Caco-2 (cell line): ENCODE data around the gene TBC1D12. TPM values are rescaled to one million over a fixed set of nuclear protein-coding genes. Genes with fewer than 3 reads are reported as not detected.

Source experiments
- BruUV-seq: library from RNA; stranded (reverse); fragments of 400-500 nt; replicated peaks from 2 replicates; lab custom pipeline; 2021; lab: Mats Ljungman, UMichigan
- CTCF ChIA-PET: fragments of 300-600 bp; sonication (Branson Sonifier 250); formaldehyde crosslinking; loops from one replicate; lab custom pipeline; 2022; ENCODE audit warnings: antibody characterized with exemption; lab: Charles Lee
- POLR2A ChIA-PET: fragments of 300-600 bp; sonication (Branson Sonifier 250); formaldehyde crosslinking; loops from one replicate; lab custom pipeline; 2022; ENCODE audit warnings: antibody characterized with exemption; lab: Charles Lee
- DNase-seq, 2 experiments: peaks; one replicate each; pipeline versions ENCODE4 v3.0.0 to v3.0.0-alpha.2; 2020 to 2022
- H3K27me3 ChIP-seq: replicated peaks from 2 replicates; pipeline ENCODE4 v1.6.0; 2011; ENCODE audit warnings: low read length; ENCODE audit not compliant: control insufficient read depth, insufficient read depth
- H3K36me3 ChIP-seq: 2 replicates; pipeline ENCODE4 v1.5.1; 2011; ENCODE audit warnings: low read length; ENCODE audit not compliant: control insufficient read depth, insufficient read depth
- H3K4me1 ChIP-seq: fragments of 250-450 bp; sonication (Bioruptor Pico); 2 replicates; pipeline ENCODE4 v1.5.1; 2020; ENCODE audit warnings: mild to moderate bottlenecking
- H3K4me3 ChIP-seq: 2 replicates; pipeline ENCODE4 v1.5.1; 2011; ENCODE audit warnings: low read depth, mild to moderate bottlenecking, control low read depth, low read length
- H3K9me3 ChIP-seq: fragments of 250-450 bp; sonication (Bioruptor Pico); 2 replicates; pipeline ENCODE4 v1.5.1; 2020; ENCODE audit warnings: mild to moderate bottlenecking, moderate library complexity
- H3K27ac Mint-ChIP-seq: one replicate; pipeline ENCODE4 v1.8.0; 2022; ENCODE audit warnings: mixed read lengths; ENCODE audit not compliant: unreplicated experiment
- H3K27me3 Mint-ChIP-seq: one replicate; pipeline ENCODE4 v1.8.0; 2022; ENCODE audit warnings: mixed read lengths; ENCODE audit not compliant: insufficient read depth, unreplicated experiment
- H3K36me3 Mint-ChIP-seq: one replicate; pipeline ENCODE4 v1.8.0; 2022; ENCODE audit warnings: mild to moderate bottlenecking, mixed read lengths; ENCODE audit not compliant: insufficient read depth, unreplicated experiment
- H3K4me1 Mint-ChIP-seq: one replicate; pipeline ENCODE4 v1.8.0; 2022; ENCODE audit warnings: low read depth, mixed read lengths; ENCODE audit not compliant: unreplicated experiment
- H3K4me3 Mint-ChIP-seq: one replicate; pipeline ENCODE4 v1.8.0; 2022; ENCODE audit warnings: mild to moderate bottlenecking, moderate library complexity, mixed read lengths; ENCODE audit not compliant: unreplicated experiment
- H3K9me3 Mint-ChIP-seq: one replicate; pipeline ENCODE4 v1.8.0; 2022; ENCODE audit warnings: mixed read lengths; ENCODE audit not compliant: unreplicated experiment
- intact Hi-C: fragments of 100-400 bp; cut with micrococcal nuclease; formaldehyde crosslinking; loops from one replicate; pipeline ENCODE4 v1.10.0; 2022; ENCODE audit not compliant: unreplicated experiment
- total RNA-seq: library from RNA; stranded (reverse); gene quantifications from 2 replicates; pipeline ENCODE4 v1.2.3, GENCODE V29; 2022
- TF ChIP-seq, protein P1 (sequence below), 2 experiments: fragments of 200-600 bp in 1 of 2; IDR thresholded peaks; 1 replicate in 1 of 2; 2 replicates in 1 of 2; pipeline versions ENCODE4 v1.5.1 to v1.8.0; 2011 to 2022; ENCODE audit warnings: antibody characterized with exemption in 1 of 2, control low read depth in 1 of 2, inconsistent platforms in 1 of 2, low read depth in 1 of 2, low read length in 1 of 2, mild to moderate bottlenecking in 1 of 2, moderate library complexity in 1 of 2; ENCODE audit not compliant: insufficient read depth in 1 of 2, severe bottlenecking in 1 of 2, unreplicated experiment in 1 of 2

TBC1D12 gene
- total RNA-seq, 1 experiment from 2014 or later = 32.1 TPM

DNA sequence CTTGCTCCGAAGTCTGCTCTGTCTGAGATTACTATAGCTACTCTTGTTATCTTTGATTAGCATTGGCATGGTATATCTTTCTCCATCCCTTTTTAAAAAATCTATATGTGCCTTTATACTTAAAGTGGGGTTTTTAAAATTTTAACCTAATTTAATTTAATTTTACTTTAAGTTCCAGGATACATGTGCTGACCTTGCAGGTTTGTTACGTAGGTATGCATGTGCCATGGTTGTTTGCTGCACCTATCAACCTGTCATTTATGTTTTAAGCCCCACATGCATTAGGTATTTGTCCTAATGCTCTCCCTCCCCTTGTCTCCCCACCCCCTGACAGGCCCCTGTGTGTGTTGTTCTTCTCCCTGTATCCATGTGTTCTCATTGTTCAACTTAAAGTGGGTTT, 54.6 kb downstream of the TBC1D12 start:
- Histone ChIP-seq H3K27me3 (no peaks in the 10 kb centered on the region), H3K4me3 (no peak overlapping the region), H3K4me1 (peaks cover 15% of the 10 kb centered on the region), H3K36me3 (peaks cover 2% of the 10 kb centered on the region; the same call in 1 of the 2 replicates), H3K9me3 (0 out of 2 replicates have a peak, but pooled peaks cover 5% of the 10 kb centered on the region)
- Mint-ChIP-seq H3K27ac (no peak overlapping the region), H3K27me3 (no peaks in the 10 kb centered on the region), H3K4me3 (no peak overlapping the region), H3K4me1 (peaks cover 25% of the 10 kb centered on the region), H3K9me3 (no peaks in the 10 kb centered on the region), H3K36me3 (peaks cover 35% of the 10 kb centered on the region)
- TF ChIP-seq, protein P1, sequence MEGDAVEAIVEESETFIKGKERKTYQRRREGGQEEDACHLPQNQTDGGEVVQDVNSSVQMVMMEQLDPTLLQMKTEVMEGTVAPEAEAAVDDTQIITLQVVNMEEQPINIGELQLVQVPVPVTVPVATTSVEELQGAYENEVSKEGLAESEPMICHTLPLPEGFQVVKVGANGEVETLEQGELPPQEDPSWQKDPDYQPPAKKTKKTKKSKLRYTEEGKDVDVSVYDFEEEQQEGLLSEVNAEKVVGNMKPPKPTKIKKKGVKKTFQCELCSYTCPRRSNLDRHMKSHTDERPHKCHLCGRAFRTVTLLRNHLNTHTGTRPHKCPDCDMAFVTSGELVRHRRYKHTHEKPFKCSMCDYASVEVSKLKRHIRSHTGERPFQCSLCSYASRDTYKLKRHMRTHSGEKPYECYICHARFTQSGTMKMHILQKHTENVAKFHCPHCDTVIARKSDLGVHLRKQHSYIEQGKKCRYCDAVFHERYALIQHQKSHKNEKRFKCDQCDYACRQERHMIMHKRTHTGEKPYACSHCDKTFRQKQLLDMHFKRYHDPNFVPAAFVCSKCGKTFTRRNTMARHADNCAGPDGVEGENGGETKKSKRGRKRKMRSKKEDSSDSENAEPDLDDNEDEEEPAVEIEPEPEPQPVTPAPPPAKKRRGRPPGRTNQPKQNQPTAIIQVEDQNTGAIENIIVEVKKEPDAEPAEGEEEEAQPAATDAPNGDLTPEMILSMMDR (IDR thresholded peaks at IDR 0.05; ENCODE audit: insufficient read depth in 1 of 2, low read depth in 1 of 2, low read length in 1 of 2, severe bottlenecking in 1 of 2, unreplicated experiment in 1 of 2) = no peak
- BruUV-seq = no TSS peak
- CTCF ChIA-PET = no interaction called here
- no peak for DNase-seq
- POLR2A ChIA-PET = no interaction called here
- intact Hi-C loops = no loop called here

- H3K4me3 Mint-ChIP-seq = no peak overlapping the region
- peaks cover 35% of the 10 kb centered on the region for H3K4me1 Mint-ChIP-seq
- H3K9me3 Mint-ChIP-seq = no peaks in the 10 kb centered on the region
- BruUV-seq = no TSS peak
- TF ChIP-seq, protein P1 (IDR thresholded peaks at IDR 0.05; ENCODE audit: insufficient read depth in 1 of 2, low read depth in 1 of 2, low read length in 1 of 2, severe bottlenecking in 1 of 2, unreplicated experiment in 1 of 2) = no peak
- CTCF ChIA-PET = no interaction called here
- H3K27me3 ChIP-seq = no peaks in the 10 kb centered on the region
- no peak overlapping the region for H3K4me3 ChIP-seq
- peaks cover 33% of the 10 kb centered on the region for H3K36me3 Mint-ChIP-seq
- POLR2A ChIA-PET = no interaction called here
- 0 out of 2 replicates have a peak, but pooled peaks cover 5% of the 10 kb centered on the region for H3K9me3 ChIP-seq
- DNase-seq = no peak
- peaks cover 2% of the 10 kb centered on the region; the same call in 1 of the 2 replicates for H3K36me3 ChIP-seq
- intact Hi-C loops = no loop called here
- peaks cover 25% of the 10 kb centered on the region for H3K4me1 ChIP-seq
- H3K27me3 Mint-ChIP-seq = no peaks in the 10 kb centered on the region
- H3K27ac Mint-ChIP-seq = no peak overlapping the region
These were observed 57.0 kb downstream of the TBC1D12 start for GRCh38 chr10:94459385-94459784.

DNA sequence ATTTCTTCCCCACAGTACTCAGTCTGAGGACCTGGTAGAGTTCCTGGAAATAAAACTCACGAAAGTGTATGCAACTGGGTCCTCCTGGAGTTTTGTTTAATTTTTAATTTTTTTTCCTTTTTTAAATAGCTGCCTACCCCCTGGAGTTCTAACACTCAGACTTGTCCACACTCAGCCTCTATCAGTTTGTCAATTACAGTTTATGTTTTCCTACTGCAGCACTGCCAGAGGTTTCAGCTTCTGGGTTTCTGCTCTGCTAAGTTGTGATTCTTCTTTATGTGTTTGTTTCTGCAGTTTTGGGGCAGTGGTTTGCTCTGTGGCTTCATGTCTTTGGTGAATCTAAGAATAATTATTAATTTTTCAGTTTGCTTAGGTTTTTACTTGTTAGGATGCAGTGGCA, 59.2 kb downstream of the TBC1D12 start:
- Histone ChIP-seq H3K27me3 (no peaks in the 10 kb centered on the region), H3K4me1 (peaks cover 25% of the 10 kb centered on the region), H3K36me3 (peaks cover 2% of the 10 kb centered on the region; the same call in 1 of the 2 replicates), H3K9me3 (0 out of 2 replicates have a peak, but pooled peaks cover 5% of the 10 kb centered on the region), H3K4me3 (no peak overlapping the region)
- no TSS peak for BruUV-seq
- ChIA-PET POLR2A (no interaction called here), CTCF (no interaction called here)
- H3K4me3 Mint-ChIP-seq = no peak overlapping the region
- H3K36me3 Mint-ChIP-seq = peaks cover 34% of the 10 kb centered on the region
- no peak for DNase-seq
- TF ChIP-seq, protein P1 (IDR thresholded peaks at IDR 0.05; ENCODE audit: insufficient read depth in 1 of 2, low read depth in 1 of 2, low read length in 1 of 2, severe bottlenecking in 1 of 2, unreplicated experiment in 1 of 2) = no peak
- intact Hi-C loops = no loop called here
- H3K4me1 Mint-ChIP-seq = peaks cover 35% of the 10 kb centered on the region
- H3K9me3 Mint-ChIP-seq = no peaks in the 10 kb centered on the region
- no peaks in the 10 kb centered on the region for H3K27me3 Mint-ChIP-seq
- peak overlapping the region; percentile 46 for H3K27ac Mint-ChIP-seq
